ENCODE measurements around the gene SRSF3. TPM values are rescaled to one million over a fixed set of nuclear protein-coding genes. Genes with fewer than 3 reads are reported as not detected.

The SRSF3 gene
- total RNA-seq, 1 donor from 2014 or later = 209 TPM

- Mint-ChIP-seq H3K27me3 (ENCODE audit: unreplicated experiment) (no peaks in the 10 kb centered on the region), H3K4me1 (ENCODE audit: unreplicated experiment) (peaks cover 33% of the 10 kb centered on the region), H3K27ac (ENCODE audit: unreplicated experiment) (peak overlapping the region; percentile 68), H3K4me3 (ENCODE audit: unreplicated experiment) (peak overlapping the region; percentile 0), H3K9me3 (ENCODE audit: unreplicated experiment) (no peaks in the 10 kb centered on the region), H3K36me3 (ENCODE audit: unreplicated experiment) (no peaks in the 10 kb centered on the region)
- no peak for DNase-seq (ENCODE audit: extremely low spot score, unreplicated experiment)
- TF ChIP-seq CTCF (IDR thresholded peaks at IDR 0.05) = no peak
Observed at GRCh38 chr6:36625158-36625919, 31.2 kb downstream of the SRSF3 start.

- Mint-ChIP-seq H3K4me3 (ENCODE audit: unreplicated experiment) (no peak overlapping the region), H3K27ac (ENCODE audit: unreplicated experiment) (peak overlapping the region; percentile 47), H3K4me1 (ENCODE audit: unreplicated experiment) (peaks cover 38% of the 10 kb centered on the region), H3K36me3 (ENCODE audit: unreplicated experiment) (no peaks in the 10 kb centered on the region), H3K9me3 (ENCODE audit: unreplicated experiment) (no peaks in the 10 kb centered on the region), H3K27me3 (ENCODE audit: unreplicated experiment) (no peaks in the 10 kb centered on the region)
- DNase-seq (ENCODE audit: extremely low spot score, unreplicated experiment) = no peak
- TF ChIP-seq CTCF (IDR thresholded peaks at IDR 0.05) = no peak
Observed at GRCh38 chr6:36626636-36627035, 32.5 kb downstream of the SRSF3 start.

DNA sequence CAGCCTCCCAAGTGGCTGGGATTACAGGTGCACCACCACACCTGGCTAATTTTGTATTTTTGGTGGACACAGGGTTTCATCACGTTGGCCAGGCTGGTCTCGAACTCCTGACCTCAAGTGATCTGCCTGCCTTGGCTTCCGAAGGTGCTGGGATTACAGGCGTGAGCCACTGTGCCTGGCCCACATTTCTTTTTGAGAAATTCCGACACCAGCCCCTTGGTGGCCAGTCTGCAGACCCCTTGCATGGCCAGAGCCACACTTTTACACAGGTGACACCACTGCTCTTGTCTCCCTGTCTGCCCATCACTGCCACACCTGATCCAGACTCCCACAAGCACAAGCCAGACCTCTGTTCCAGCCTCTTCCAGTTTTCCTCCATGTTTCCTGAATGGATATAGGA is 33.0 kb downstream of the SRSF3 start:
- Mint-ChIP-seq H3K27ac (ENCODE audit: unreplicated experiment) (no peak overlapping the region), H3K4me1 (ENCODE audit: unreplicated experiment) (peaks cover 38% of the 10 kb centered on the region)
- no peak for DNase-seq (ENCODE audit: extremely low spot score, unreplicated experiment)

GRCh38 chr6:36627801-36628246 is 33.7 kb downstream of the SRSF3 start:
- Mint-ChIP-seq H3K27me3 (ENCODE audit: unreplicated experiment) (no peaks in the 10 kb centered on the region), H3K27ac (ENCODE audit: unreplicated experiment) (peak overlapping the region; percentile 82), H3K4me3 (ENCODE audit: unreplicated experiment) (no peak overlapping the region), H3K4me1 (ENCODE audit: unreplicated experiment) (peaks cover 38% of the 10 kb centered on the region), H3K36me3 (ENCODE audit: unreplicated experiment) (no peaks in the 10 kb centered on the region), H3K9me3 (ENCODE audit: unreplicated experiment) (no peaks in the 10 kb centered on the region)
- no peak for DNase-seq (ENCODE audit: extremely low spot score, unreplicated experiment)
- TF ChIP-seq CTCF (IDR thresholded peaks at IDR 0.05) = no peak

More for the DNA sequence above, 33.0 kb downstream of the SRSF3 start:
- TF ChIP-seq CTCF (IDR thresholded peaks at IDR 0.05) = no peak
- no peaks in the 10 kb centered on the region for H3K36me3 Mint-ChIP-seq (ENCODE audit: unreplicated experiment)
- no peaks in the 10 kb centered on the region for H3K27me3 Mint-ChIP-seq (ENCODE audit: unreplicated experiment)
- no peaks in the 10 kb centered on the region for H3K9me3 Mint-ChIP-seq (ENCODE audit: unreplicated experiment)
- H3K4me3 Mint-ChIP-seq (ENCODE audit: unreplicated experiment) = no peak overlapping the region

GRCh38 chr6:36629784-36630183 is 35.6 kb downstream of the SRSF3 start:
- H3K4me3 Mint-ChIP-seq (ENCODE audit: unreplicated experiment) = no peak overlapping the region
- no peaks in the 10 kb centered on the region for H3K9me3 Mint-ChIP-seq (ENCODE audit: unreplicated experiment)
- peaks cover 40% of the 10 kb centered on the region for H3K4me1 Mint-ChIP-seq (ENCODE audit: unreplicated experiment)
- no peak for DNase-seq (ENCODE audit: extremely low spot score, unreplicated experiment)
- no peaks in the 10 kb centered on the region for H3K27me3 Mint-ChIP-seq (ENCODE audit: unreplicated experiment)
- no peaks in the 10 kb centered on the region for H3K36me3 Mint-ChIP-seq (ENCODE audit: unreplicated experiment)
- TF ChIP-seq CTCF (IDR thresholded peaks at IDR 0.05) = no peak
- no peak overlapping the region for H3K27ac Mint-ChIP-seq (ENCODE audit: unreplicated experiment)

Data from osteocyte (in vitro differentiated cells).